Hepatocyte (in vitro differentiated cells): ENCODE data around the gene TFEB.

Experiments used
- EZH2 ChIP-seq: fragments of 200-600 bp; sonication (generic); IDR thresholded peaks from 2 replicates; pipeline ENCODE4 v1.6.1; 2016; ENCODE audit warnings: antibody characterized with exemption, mild to moderate bottlenecking, borderline replicate concordance
- EZH2phosphoT487 ChIP-seq: fragments of 200-600 bp; sonication (generic); IDR thresholded peaks from one replicate; pipeline ENCODE4 v1.6.1; 2018; ENCODE audit warnings: antibody characterized with exemption, mild to moderate bottlenecking, low read depth, moderate library complexity; ENCODE audit not compliant: unreplicated experiment, severe bottlenecking
- TF ChIP-seq, protein P1 (sequence below): fragments of 200-600 bp; sonication (generic); IDR thresholded peaks from 2 replicates; pipeline ENCODE4 v1.5.1; 2016; ENCODE audit warnings: antibody characterized with exemption, mild to moderate bottlenecking; ENCODE audit not compliant: poor library complexity

DNA sequence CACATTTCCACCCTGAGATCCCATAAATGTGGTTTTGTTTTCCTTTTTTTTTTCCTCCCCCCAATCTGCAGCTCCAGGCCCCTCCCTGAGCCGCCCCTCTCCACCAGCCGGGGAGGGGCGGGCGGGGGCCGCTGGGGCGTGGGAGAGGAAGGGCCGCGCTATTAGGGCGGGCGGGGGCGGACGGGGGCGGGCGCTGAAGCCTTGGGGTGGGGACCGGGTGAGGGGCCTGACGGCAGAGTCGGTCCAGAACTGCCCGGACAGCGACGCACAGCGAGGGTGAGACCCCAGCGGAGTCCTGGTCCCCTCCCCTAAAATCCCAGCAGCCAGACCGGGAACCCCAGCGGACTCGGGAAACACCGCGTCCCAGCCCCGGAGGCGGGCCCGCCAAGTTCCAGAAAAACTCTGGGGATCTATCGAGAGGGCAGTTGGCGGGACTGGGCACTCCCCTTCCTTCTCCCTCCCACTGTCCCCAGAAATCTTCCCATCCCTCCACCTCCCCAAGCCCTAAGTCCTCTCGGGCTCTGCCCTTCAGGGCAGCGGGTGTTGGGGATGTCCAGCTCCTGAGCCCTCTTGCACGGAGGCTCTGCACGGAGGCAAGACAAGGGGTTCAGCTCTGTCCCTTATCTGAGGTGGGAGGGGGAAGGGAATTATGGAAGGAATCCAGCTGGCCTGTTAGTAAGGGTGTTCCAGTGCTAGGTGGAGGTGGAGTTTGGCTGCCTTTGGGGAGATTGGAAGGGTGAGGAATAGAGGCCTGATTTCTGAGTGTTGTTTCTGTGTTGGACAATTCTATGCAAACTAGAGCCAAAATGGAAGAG, 45.4 kb upstream of the TFEB start, which contains the start of gene PRICKLE4:
- TF ChIP-seq EZH2phosphoT487 (no peak), EZH2 (no peak)
- TF ChIP-seq, protein P1, sequence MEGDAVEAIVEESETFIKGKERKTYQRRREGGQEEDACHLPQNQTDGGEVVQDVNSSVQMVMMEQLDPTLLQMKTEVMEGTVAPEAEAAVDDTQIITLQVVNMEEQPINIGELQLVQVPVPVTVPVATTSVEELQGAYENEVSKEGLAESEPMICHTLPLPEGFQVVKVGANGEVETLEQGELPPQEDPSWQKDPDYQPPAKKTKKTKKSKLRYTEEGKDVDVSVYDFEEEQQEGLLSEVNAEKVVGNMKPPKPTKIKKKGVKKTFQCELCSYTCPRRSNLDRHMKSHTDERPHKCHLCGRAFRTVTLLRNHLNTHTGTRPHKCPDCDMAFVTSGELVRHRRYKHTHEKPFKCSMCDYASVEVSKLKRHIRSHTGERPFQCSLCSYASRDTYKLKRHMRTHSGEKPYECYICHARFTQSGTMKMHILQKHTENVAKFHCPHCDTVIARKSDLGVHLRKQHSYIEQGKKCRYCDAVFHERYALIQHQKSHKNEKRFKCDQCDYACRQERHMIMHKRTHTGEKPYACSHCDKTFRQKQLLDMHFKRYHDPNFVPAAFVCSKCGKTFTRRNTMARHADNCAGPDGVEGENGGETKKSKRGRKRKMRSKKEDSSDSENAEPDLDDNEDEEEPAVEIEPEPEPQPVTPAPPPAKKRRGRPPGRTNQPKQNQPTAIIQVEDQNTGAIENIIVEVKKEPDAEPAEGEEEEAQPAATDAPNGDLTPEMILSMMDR: no peak
